GM12878 (cell line): ENCODE data around the gene CAMTA1. TPM values are rescaled to one million over a fixed set of nuclear protein-coding genes. Genes with fewer than 3 reads are reported as not detected.

ENCODE experiments used
- ATAC-seq: fragments of 200-7000 bp; cut with Tn5 transposase; 3 replicates; pipeline ENCODE4 v1.9.1; 2020; ENCODE audit warnings: mild to moderate bottlenecking, moderate library complexity
- BruUV-seq: library from RNA; stranded (reverse); fragments of 400-500 nt; replicated peaks from 2 replicates; lab custom pipeline; 2021; lab: Mats Ljungman, UMichigan
- CTCF ChIA-PET: fragments of 300-600 bp; sonication (Branson Sonifier 250); formaldehyde crosslinking; extraction: SDS; loops from one replicate; lab custom pipeline; 2021; ENCODE audit warnings: inconsistent platforms; lab: Yijun Ruan, JAX
- POLR2A ChIA-PET: fragments of 350-600 bp; formaldehyde crosslinking; extraction: SDS; loops from one replicate; lab custom pipeline; 2021; ENCODE audit warnings: inconsistent platforms; lab: Charles Lee
- RAD21 ChIA-PET: fragments of 300-600 bp; sonication (Branson Sonifier 250); formaldehyde crosslinking; loops from one replicate; lab custom pipeline; 2023; ENCODE audit warnings: antibody characterized with exemption; ENCODE audit not compliant: unreplicated experiment; lab: Charles Lee
- SMC1A ChIA-PET: fragments of 300-600 bp; sonication (Branson Sonifier 250); formaldehyde crosslinking; loops from one replicate; lab custom pipeline; 2023; ENCODE audit not compliant: unreplicated experiment, uncharacterized antibody; lab: Charles Lee
- DNase-seq: peaks from one replicate; pipeline ENCODE4 v3.0.0-alpha.2; 2011; ENCODE audit warnings: low read depth, low spot score
- FAIRE-seq: peaks from 3 replicates; lab custom pipeline; 2011; peaks lifted over from hg19 to GRCh38; lab: Jason Lieb, UNC
- H2AFZ ChIP-seq: 2 replicates; pipeline ENCODE4 v1.6.0; 2011; ENCODE audit warnings: low read depth, low read length, control low read depth; ENCODE audit not compliant: control insufficient read depth
- H3K27ac ChIP-seq: 2 replicates; pipeline ENCODE4 v1.5.1; 2011; ENCODE audit warnings: control low read depth; ENCODE audit not compliant: control insufficient read depth, insufficient read depth
- H3K27me3 ChIP-seq, 2 experiments: replicated peaks in 1 of 2; 2 replicates each; pipeline versions ENCODE4 v1.6.0 to v1.6.1; 2011; ENCODE audit warnings: low read length in 1 of 2; ENCODE audit not compliant: control insufficient read depth in 2 of 2, insufficient read depth in 2 of 2
- H3K36me3 ChIP-seq, 2 experiments: 2 replicates each; pipeline ENCODE4 v1.5.1; 2011; ENCODE audit warnings: low read length in 1 of 2; ENCODE audit not compliant: control insufficient read depth in 2 of 2, insufficient read depth in 2 of 2
- H3K4me1 ChIP-seq: 2 replicates; pipeline ENCODE4 v1.6.1; 2011; ENCODE audit warnings: mild to moderate bottlenecking, low read length, moderate library complexity, mixed read lengths; ENCODE audit not compliant: control insufficient read depth, insufficient read depth
- H3K4me2 ChIP-seq: 2 replicates; pipeline ENCODE4 v1.6.0; 2011; ENCODE audit warnings: control low read depth; ENCODE audit not compliant: control insufficient read depth, insufficient read depth
- H3K4me3 ChIP-seq: fragments of 200-600 bp; sonication (generic); 2 replicates; pipeline ENCODE4 v1.5.1; 2016
- H3K79me2 ChIP-seq: 2 replicates; pipeline ENCODE4 v1.6.0; 2011; ENCODE audit warnings: low read length; ENCODE audit not compliant: control insufficient read depth, insufficient read depth
- H3K9ac ChIP-seq: 2 replicates; pipeline ENCODE4 v1.8.0; 2011; ENCODE audit warnings: low read length, control low read depth, mixed read lengths; ENCODE audit not compliant: control insufficient read depth, insufficient read depth
- H3K9me3 ChIP-seq: replicated peaks from 3 replicates; pipeline ENCODE4 v1.5.1; 2011; ENCODE audit warnings: mild to moderate bottlenecking, low read length; ENCODE audit not compliant: control insufficient read depth, insufficient read depth
- H4K20me1 ChIP-seq: 2 replicates; pipeline ENCODE4 v1.6.0; 2011; ENCODE audit not compliant: control insufficient read depth, insufficient read depth
- CHD1 ChIP-seq: IDR thresholded peaks from 2 replicates; pipeline ENCODE4 v1.6.1; 2012; ENCODE audit warnings: low read depth, low read length, improper control_type of control experiment
- FOS ChIP-seq: IDR thresholded peaks from 3 replicates; pipeline ENCODE4 v1.6.1; 2011; ENCODE audit warnings: borderline replicate concordance; ENCODE audit not compliant: insufficient read length; ENCODE audit errors: extremely low read depth
- MEF2B ChIP-seq: fragments of 450-650 bp; IDR thresholded peaks from 2 replicates; pipeline ENCODE4 v1.6.1; 2018; ENCODE audit warnings: mild to moderate bottlenecking, moderate library complexity; ENCODE audit not compliant: partially characterized antibody, poor library complexity, severe bottlenecking
- PAX5 ChIP-seq: IDR thresholded peaks from 2 replicates; pipeline ENCODE4 v1.6.1; 2011; ENCODE audit warnings: low read depth, low read length, borderline replicate concordance
- SREBF2 ChIP-seq: IDR thresholded peaks from 2 replicates; pipeline ENCODE4 v1.6.1; 2012; ENCODE audit warnings: mild to moderate bottlenecking, low read length
- TCF7 ChIP-seq: IDR thresholded peaks from 2 replicates; pipeline ENCODE4 v1.6.1; 2014; ENCODE audit warnings: antibody characterized with exemption, borderline replicate concordance
- WRNIP1 ChIP-seq: IDR thresholded peaks from 2 replicates; pipeline ENCODE4 v1.6.1; 2011; ENCODE audit warnings: low read depth, low read length, improper control_type of control experiment, borderline replicate concordance
- ZNF24 ChIP-seq: fragments of 450-650 bp; IDR thresholded peaks from 2 replicates; pipeline ENCODE4 v1.6.1; 2017; ENCODE audit warnings: antibody characterized with exemption, mild to moderate bottlenecking
- ZNF622 ChIP-seq: fragments of 450-650 bp; IDR thresholded peaks from 2 replicates; pipeline ENCODE4 v1.6.1; 2017; ENCODE audit warnings: mild to moderate bottlenecking, inconsistent platforms
- WGBS: methylation state at CpG from one replicate; pipeline ENCODE4 v1.1.6; 2016; ENCODE audit warnings: low lambda C conversion rate; ENCODE audit not compliant: insufficient replicate concordance, insufficient coverage; ENCODE audit errors: missing lambda C conversion rate; 5-methylcytosine and 5-hydroxymethylcytosine counted together
- in situ Hi-C: fragments of 300-500 bp; cut with MboI; formaldehyde crosslinking; loops from 9 replicates; pipeline ENCODE4 v1.14.3; 2018; ENCODE audit warnings: mixed read lengths
- intact Hi-C: fragments of 100-400 bp; cut with micrococcal nuclease; formaldehyde crosslinking; loops from one replicate; pipeline ENCODE4 v1.14.2; 2022; ENCODE audit not compliant: unreplicated experiment
- polyA plus RNA-seq, 11 experiments: library from polyadenylated mRNA; depleted of rRNA in 4 of 11; unstranded in 6 of 11; stranded (reverse) in 5 of 11; fragments of >200 nt; fragmentation: Nextera tagmentation in 4 of 11; fragmentation: Illumina TruSeq in 1 of 11; extraction: Ambion mirVana in 4 of 11; extraction: Trizol in 1 of 11; gene quantifications; 1 replicate in 1 of 11; 2 replicates in 10 of 11; pipeline versions ENCODE4 v1.2.1 to v1.2.3, GENCODE V29; 2011 to 2016; ENCODE audit warnings: inconsistent platforms in 2 of 11, missing spikeins in 2 of 11, low read depth in 1 of 11
- total RNA-seq, 4 experiments: library from RNA; depleted of rRNA in 3 of 4; stranded (reverse); fragments of >200 nt in 3 of 4; fragmentation: Illumina TruSeq in 1 of 4; extraction: Trizol in 1 of 4; gene quantifications; 2 replicates each; pipeline versions ENCODE4 v1.2.1 to v1.2.3, GENCODE V29; 2013 to 2021
- TF ChIP-seq, protein P1 (sequence below): fragments of 450-650 bp; conservative IDR thresholded peaks from 2 replicates; pipeline ENCODE4 v1.6.1; 2017; ENCODE audit warnings: mild to moderate bottlenecking, moderate library complexity
- TF ChIP-seq, protein P2 (sequence below): fragments of 450-650 bp; IDR thresholded peaks from 2 replicates; pipeline ENCODE4 v1.6.1; 2017; ENCODE audit warnings: mild to moderate bottlenecking, moderate library complexity
- TF ChIP-seq, protein P3 (sequence below): IDR thresholded peaks from 2 replicates; pipeline ENCODE4 v1.6.1; 2011; ENCODE audit warnings: low read depth, low read length, improper control_type of control experiment, borderline replicate concordance

CAMTA1 gene
- total and polyA plus RNA-seq, 10 of the 15 experiments (the other 5 are each of a cell fraction or from before 2014, with no cell fraction given): 37.7 to 148 (median 76.4) TPM

GRCh38 chr1:7561936-7562728 is 776.9 kb downstream of the CAMTA1 start:
- DNase-seq: no peak
- no peak for FAIRE-seq
- in situ Hi-C loops (no loop called here), intact Hi-C loops (no loop called here)
- H4K20me1 ChIP-seq: no peaks in the 10 kb centered on the region
- H3K4me1 ChIP-seq: no peaks in the 10 kb centered on the region
- SMC1A ChIA-PET: no interaction called here
- no peaks in the 10 kb centered on the region for H3K9me3 ChIP-seq
- RAD21 ChIA-PET: no interaction called here
- H3K27ac ChIP-seq: no peak overlapping the region
- no peak overlapping the region for H3K4me2 ChIP-seq
- 44% methylated on average over 26 of the region's 26 CpGs for WGBS
- ATAC-seq: no peak
- no peak overlapping the region for H3K4me3 ChIP-seq
- no peaks in the 10 kb centered on the region; a peak in 1 of 4 replicates for H3K27me3 ChIP-seq
- H3K79me2 ChIP-seq: no peaks in the 10 kb centered on the region
- no peak overlapping the region for H3K9ac ChIP-seq
- CTCF ChIA-PET: no interaction called here
- no peaks in the 10 kb centered on the region for H3K36me3 ChIP-seq
- no peak overlapping the region for H2AFZ ChIP-seq
- POLR2A ChIA-PET: no interaction called here
- no TSS peak for BruUV-seq
- no peak for TF ChIP-seq TCF7
- TF ChIP-seq, protein P1, sequence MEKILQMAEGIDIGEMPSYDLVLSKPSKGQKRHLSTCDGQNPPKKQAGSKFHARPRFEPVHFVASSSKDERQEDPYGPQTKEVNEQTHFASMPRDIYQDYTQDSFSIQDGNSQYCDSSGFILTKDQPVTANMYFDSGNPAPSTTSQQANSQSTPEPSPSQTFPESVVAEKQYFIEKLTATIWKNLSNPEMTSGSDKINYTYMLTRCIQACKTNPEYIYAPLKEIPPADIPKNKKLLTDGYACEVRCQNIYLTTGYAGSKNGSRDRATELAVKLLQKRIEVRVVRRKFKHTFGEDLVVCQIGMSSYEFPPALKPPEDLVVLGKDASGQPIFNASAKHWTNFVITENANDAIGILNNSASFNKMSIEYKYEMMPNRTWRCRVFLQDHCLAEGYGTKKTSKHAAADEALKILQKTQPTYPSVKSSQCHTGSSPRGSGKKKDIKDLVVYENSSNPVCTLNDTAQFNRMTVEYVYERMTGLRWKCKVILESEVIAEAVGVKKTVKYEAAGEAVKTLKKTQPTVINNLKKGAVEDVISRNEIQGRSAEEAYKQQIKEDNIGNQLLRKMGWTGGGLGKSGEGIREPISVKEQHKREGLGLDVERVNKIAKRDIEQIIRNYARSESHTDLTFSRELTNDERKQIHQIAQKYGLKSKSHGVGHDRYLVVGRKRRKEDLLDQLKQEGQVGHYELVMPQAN: no peak
- no peak for TF ChIP-seq ZNF622
- TF ChIP-seq ZNF24: no peak
- no peak for TF ChIP-seq CHD1
- no peak for TF ChIP-seq FOS
- TF ChIP-seq, protein P2, sequence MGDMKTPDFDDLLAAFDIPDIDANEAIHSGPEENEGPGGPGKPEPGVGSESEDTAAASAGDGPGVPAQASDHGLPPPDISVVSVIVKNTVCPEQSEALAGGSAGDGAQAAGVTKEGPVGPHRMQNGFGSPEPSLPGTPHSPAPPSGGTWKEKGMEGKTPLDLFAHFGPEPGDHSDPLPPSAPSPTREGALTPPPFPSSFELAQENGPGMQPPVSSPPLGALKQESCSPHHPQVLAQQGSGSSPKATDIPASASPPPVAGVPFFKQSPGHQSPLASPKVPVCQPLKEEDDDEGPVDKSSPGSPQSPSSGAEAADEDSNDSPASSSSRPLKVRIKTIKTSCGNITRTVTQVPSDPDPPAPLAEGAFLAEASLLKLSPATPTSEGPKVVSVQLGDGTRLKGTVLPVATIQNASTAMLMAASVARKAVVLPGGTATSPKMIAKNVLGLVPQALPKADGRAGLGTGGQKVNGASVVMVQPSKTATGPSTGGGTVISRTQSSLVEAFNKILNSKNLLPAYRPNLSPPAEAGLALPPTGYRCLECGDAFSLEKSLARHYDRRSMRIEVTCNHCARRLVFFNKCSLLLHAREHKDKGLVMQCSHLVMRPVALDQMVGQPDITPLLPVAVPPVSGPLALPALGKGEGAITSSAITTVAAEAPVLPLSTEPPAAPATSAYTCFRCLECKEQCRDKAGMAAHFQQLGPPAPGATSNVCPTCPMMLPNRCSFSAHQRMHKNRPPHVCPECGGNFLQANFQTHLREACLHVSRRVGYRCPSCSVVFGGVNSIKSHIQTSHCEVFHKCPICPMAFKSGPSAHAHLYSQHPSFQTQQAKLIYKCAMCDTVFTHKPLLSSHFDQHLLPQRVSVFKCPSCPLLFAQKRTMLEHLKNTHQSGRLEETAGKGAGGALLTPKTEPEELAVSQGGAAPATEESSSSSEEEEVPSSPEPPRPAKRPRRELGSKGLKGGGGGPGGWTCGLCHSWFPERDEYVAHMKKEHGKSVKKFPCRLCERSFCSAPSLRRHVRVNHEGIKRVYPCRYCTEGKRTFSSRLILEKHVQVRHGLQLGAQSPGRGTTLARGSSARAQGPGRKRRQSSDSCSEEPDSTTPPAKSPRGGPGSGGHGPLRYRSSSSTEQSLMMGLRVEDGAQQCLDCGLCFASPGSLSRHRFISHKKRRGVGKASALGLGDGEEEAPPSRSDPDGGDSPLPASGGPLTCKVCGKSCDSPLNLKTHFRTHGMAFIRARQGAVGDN: no peak
- no peak for TF ChIP-seq WRNIP1
- no peak for TF ChIP-seq MEF2B
- no peak for TF ChIP-seq SREBF2
- TF ChIP-seq, protein P3, sequence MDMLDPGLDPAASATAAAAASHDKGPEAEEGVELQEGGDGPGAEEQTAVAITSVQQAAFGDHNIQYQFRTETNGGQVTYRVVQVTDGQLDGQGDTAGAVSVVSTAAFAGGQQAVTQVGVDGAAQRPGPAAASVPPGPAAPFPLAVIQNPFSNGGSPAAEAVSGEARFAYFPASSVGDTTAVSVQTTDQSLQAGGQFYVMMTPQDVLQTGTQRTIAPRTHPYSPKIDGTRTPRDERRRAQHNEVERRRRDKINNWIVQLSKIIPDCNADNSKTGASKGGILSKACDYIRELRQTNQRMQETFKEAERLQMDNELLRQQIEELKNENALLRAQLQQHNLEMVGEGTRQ: no peak
- TF ChIP-seq PAX5: no peak
